ENCODE data around the gene FAM118A.
"Not testable (repeated sequence)": the region's sequence is repeated elsewhere in the genome, so short reads cannot be mapped to it uniquely, and the experiment has no call there.

Gene FAM118A

GRCh38 chr22:45310331-45310976 lies 720 bp downstream of the FAM118A start:
- DNase-seq (ENCODE audit: low spot score), result no peak

GRCh38 chr22:45310977-45311531 lies 1.3 kb downstream of the FAM118A start:
- no peak for DNase-seq (ENCODE audit: low spot score)

GRCh38 chr22:45312415-45312814 lies 2.7 kb downstream of the FAM118A start:
- no peak for DNase-seq (ENCODE audit: low spot score)

GRCh38 chr22:45312856-45313255 lies 3.1 kb downstream of the FAM118A start:
- DNase-seq (ENCODE audit: low spot score), result no peak

GRCh38 chr22:45314054-45314721 lies 4.5 kb downstream of the FAM118A start:
- DNase-seq (ENCODE audit: low spot score), result no peak

- DNase-seq (ENCODE audit: low spot score), result no peak
Observed at GRCh38 chr22:45314786-45315185, 5.1 kb downstream of the FAM118A start.

- no peak for DNase-seq (ENCODE audit: low spot score)
Observed at GRCh38 chr22:45316796-45317526, 7.2 kb downstream of the FAM118A start.

GRCh38 chr22:45317551-45318167 lies 7.9 kb downstream of the FAM118A start:
- peak; percentile 59 for DNase-seq (ENCODE audit: low spot score)

- peak; percentile 72 for DNase-seq (ENCODE audit: low spot score)
Observed at GRCh38 chr22:45318168-45318557, 8.4 kb downstream of the FAM118A start.

- DNase-seq (ENCODE audit: low spot score), result no peak
Observed at GRCh38 chr22:45318558-45319323, 9.0 kb downstream of the FAM118A start.

- DNase-seq (ENCODE audit: low spot score), result no peak
Observed at GRCh38 chr22:45319324-45319685, 9.6 kb downstream of the FAM118A start.

GRCh38 chr22:45320357-45320976 lies 10.7 kb downstream of the FAM118A start:
- DNase-seq (ENCODE audit: low spot score), result no peak

GRCh38 chr22:45321827-45322226 lies 12.1 kb downstream of the FAM118A start:
- DNase-seq (ENCODE audit: low spot score), result no peak

GRCh38 chr22:45322873-45323525 lies 13.3 kb downstream of the FAM118A start:
- DNase-seq (ENCODE audit: low spot score), result no peak

- no peak for DNase-seq (ENCODE audit: low spot score)
Observed at GRCh38 chr22:45323695-45324094, 14.0 kb downstream of the FAM118A start.

- no peak for DNase-seq (ENCODE audit: low spot score)
Observed at GRCh38 chr22:45324311-45324711, 14.6 kb downstream of the FAM118A start.

GRCh38 chr22:45328261-45328660 lies 18.5 kb downstream of the FAM118A start:
- not testable (repeated sequence) for DNase-seq (ENCODE audit: low spot score)

- DNase-seq (ENCODE audit: low spot score), result no peak
Observed at GRCh38 chr22:45328822-45329529, 19.2 kb downstream of the FAM118A start.

- DNase-seq (ENCODE audit: low spot score), result peak; percentile 54
Observed at GRCh38 chr22:45329530-45329936, 19.8 kb downstream of the FAM118A start.

GRCh38 chr22:45330548-45330947 lies 20.8 kb downstream of the FAM118A start:
- DNase-seq (ENCODE audit: low spot score), result no peak
